IMR-90 (cell line): ENCODE measurements around the gene SLPI. TPM values are rescaled to one million over a fixed set of nuclear protein-coding genes. Genes with fewer than 3 reads are reported as not detected.

Experiments
- ATAC-seq: fragments of 200-7000 bp; cut with Tn5 transposase; 2 replicates; pipeline ENCODE4 v1.9.1; 2020; ENCODE audit warnings: low read depth, mild to moderate bottlenecking, moderate library complexity
- BruUV-seq: library from RNA; stranded (reverse); fragments of 400-500 nt; replicated peaks from 2 replicates; lab custom pipeline; 2021; lab: Mats Ljungman, UMichigan
- CTCF ChIA-PET: fragments of 300-600 bp; formaldehyde crosslinking; extraction: SDS; loops from one replicate; lab custom pipeline; 2021; ENCODE audit warnings: antibody characterized with exemption; lab: Yijun Ruan, JAX
- POLR2A ChIA-PET: fragments of 300-600 bp; sonication (Branson Sonifier 250); formaldehyde crosslinking; loops from one replicate; lab custom pipeline; 2022; ENCODE audit warnings: antibody characterized with exemption; ENCODE audit not compliant: unreplicated experiment; lab: Charles Lee
- DNase-seq: peaks from one replicate; pipeline ENCODE4 v3.0.0; 2013
- H2AFZ ChIP-seq: replicated peaks from 2 replicates; pipeline ENCODE3; 2013; ENCODE audit warnings: low read length, mild to moderate bottlenecking; ENCODE audit not compliant: poor library complexity
- H2AK5ac ChIP-seq: 2 replicates; pipeline ENCODE4 v1.6.1; 2013; ENCODE audit warnings: low read depth, low read length, inconsistent platforms
- H2AK9ac ChIP-seq: replicated peaks from 2 replicates; pipeline ENCODE3; 2013; ENCODE audit warnings: mild to moderate bottlenecking, low read depth, low read length, moderate library complexity; ENCODE audit not compliant: poor library complexity
- H2BK120ac ChIP-seq: 2 replicates; pipeline ENCODE4 v1.6.1; 2013; ENCODE audit warnings: low read depth, low read length, inconsistent platforms
- H2BK15ac ChIP-seq: 3 replicates; pipeline ENCODE4 v1.6.1; 2013; ENCODE audit warnings: low read depth, low read length, inconsistent platforms
- H2BK20ac ChIP-seq: 2 replicates; pipeline ENCODE4 v1.6.1; 2013; ENCODE audit warnings: low read depth, mild to moderate bottlenecking, inconsistent platforms, low read length, moderate library complexity
- H2BK5ac ChIP-seq: 2 replicates; pipeline ENCODE4 v1.6.1; 2013; ENCODE audit warnings: mild to moderate bottlenecking, low read depth, low read length, inconsistent platforms; ENCODE audit not compliant: poor library complexity, severe bottlenecking
- H3K14ac ChIP-seq: replicated peaks from 2 replicates; pipeline ENCODE4 v1.6.1; 2013; ENCODE audit warnings: low read depth, low read length, inconsistent platforms
- H3K18ac ChIP-seq: 2 replicates; pipeline ENCODE4 v1.6.1; 2013; ENCODE audit warnings: low read depth, low read length, control low read depth
- H3K23ac ChIP-seq: 2 replicates; pipeline ENCODE4 v1.6.1; 2013; ENCODE audit warnings: low read depth, low read length, inconsistent platforms
- H3K27ac ChIP-seq: 2 replicates; pipeline ENCODE4 v1.5.1; 2013; ENCODE audit warnings: mild to moderate bottlenecking, control low read depth, low read length; ENCODE audit not compliant: insufficient read depth
- H3K27me3 ChIP-seq: 2 replicates; pipeline ENCODE4 v1.6.1; 2013; ENCODE audit warnings: low read length; ENCODE audit not compliant: control insufficient read depth, insufficient read depth
- H3K36me3 ChIP-seq: 2 replicates; pipeline ENCODE4 v1.6.1; 2013; ENCODE audit warnings: low read length, mixed read lengths; ENCODE audit not compliant: control insufficient read depth, insufficient read depth
- H3K4ac ChIP-seq: 2 replicates; pipeline ENCODE4 v1.6.1; 2013; ENCODE audit warnings: low read depth, low read length, inconsistent platforms
- H3K4me1 ChIP-seq: 2 replicates; pipeline ENCODE4 v1.6.1; 2013; ENCODE audit warnings: low read length, mixed read lengths; ENCODE audit not compliant: control insufficient read depth, insufficient read depth
- H3K4me2 ChIP-seq: 2 replicates; pipeline ENCODE4 v1.6.1; 2013; ENCODE audit warnings: low read depth, mild to moderate bottlenecking, control low read depth, low read length, moderate library complexity
- H3K4me3 ChIP-seq: 2 replicates; pipeline ENCODE4 v1.5.1; 2013; ENCODE audit warnings: low read depth, mild to moderate bottlenecking, control low read depth, low read length, moderate library complexity; ENCODE audit not compliant: insufficient read depth
- H3K56ac ChIP-seq: 2 replicates; pipeline ENCODE4 v1.6.1; 2013; ENCODE audit warnings: low read length, inconsistent platforms; ENCODE audit not compliant: insufficient read depth; ENCODE audit errors: extremely low read depth
- H3K79me1 ChIP-seq, 2 experiments: 2 replicates each; pipeline ENCODE4 v1.6.1; 2013; ENCODE audit warnings: low read length in 2 of 2, inconsistent platforms in 1 of 2, low read depth in 1 of 2
- H3K9ac ChIP-seq: 2 replicates; pipeline ENCODE4 v1.6.1; 2013; ENCODE audit warnings: low read depth, low read length, control low read depth
- H3K9me1 ChIP-seq: 2 replicates; pipeline ENCODE4 v1.6.1; 2013; ENCODE audit warnings: low read length, inconsistent platforms; ENCODE audit not compliant: insufficient read depth
- H3K9me3 ChIP-seq: 2 replicates; pipeline ENCODE4 v1.6.1; 2013; ENCODE audit warnings: low read length; ENCODE audit not compliant: control insufficient read depth, insufficient read depth
- H4K20me1 ChIP-seq: 2 replicates; pipeline ENCODE4 v1.6.1; 2013; ENCODE audit warnings: low read length, inconsistent platforms; ENCODE audit not compliant: insufficient read depth
- H4K5ac ChIP-seq: 2 replicates; pipeline ENCODE4 v1.6.1; 2013; ENCODE audit warnings: mild to moderate bottlenecking, low read depth, low read length, control low read depth
- H4K8ac ChIP-seq, 2 experiments: 2 replicates each; pipeline ENCODE4 v1.6.1; 2013; ENCODE audit warnings: low read depth in 2 of 2, low read length in 2 of 2, control low read depth in 1 of 2, inconsistent platforms in 1 of 2
- H4K91ac ChIP-seq: 2 replicates; pipeline ENCODE4 v1.6.1; 2013; ENCODE audit warnings: low read depth, low read length, inconsistent platforms; ENCODE audit not compliant: insufficient read depth
- ELK1 ChIP-seq: fragments of 150-350 bp; IDR thresholded peaks from 2 replicates; pipeline ENCODE4 v1.6.1; 2016; ENCODE audit warnings: low read depth, mild to moderate bottlenecking, low read length, moderate library complexity, borderline replicate concordance
- dilution Hi-C: fragments of 300-500 bp; cut with HindIII; formaldehyde crosslinking; loops from one replicate; pipeline ENCODE4 v1.14.3; 2018; ENCODE audit warnings: low sequenced_read_pairs; ENCODE audit not compliant: unreplicated experiment
- in situ Hi-C: fragments of 300-500 bp; cut with MboI; formaldehyde crosslinking; loops from 3 replicates; pipeline ENCODE4 v1.14.3; 2019; ENCODE audit warnings: low sequenced_read_pairs, inconsistent platforms, mixed read lengths
- intact Hi-C: fragments of 100-400 bp; cut with micrococcal nuclease; formaldehyde crosslinking; loops from 2 replicates; pipeline ENCODE4 v1.10.0; 2022
- polyA plus RNA-seq, 3 experiments: library from polyadenylated mRNA; depleted of rRNA; stranded (reverse); fragments of >200 nt; gene quantifications; 2 replicates each; pipeline ENCODE4 v1.2.3, GENCODE V29; 2012; ENCODE audit warnings: low replicate concordance in 1 of 3
- total RNA-seq: library from RNA; depleted of rRNA; stranded (reverse); fragments of >200 nt; gene quantifications from 2 replicates; pipeline ENCODE4 v1.2.3, GENCODE V29; 2012

Gene SLPI
- total and polyA plus RNA-seq, 2 of the 4 experiments (the other 2 are of a cell fraction), result not detected

GRCh38 chr20:45266977-45267376, 12.6 kb upstream of the SLPI start:
- H3K4me2 ChIP-seq, result no peak overlapping the region
- no peaks in the 10 kb centered on the region for H3K79me1 ChIP-seq
- H4K91ac ChIP-seq, result no peak overlapping the region
- DNase-seq (no peak), ATAC-seq (no peak)
- H3K36me3 ChIP-seq, result no peaks in the 10 kb centered on the region
- H3K9me1 ChIP-seq, result no peaks in the 10 kb centered on the region
- H4K20me1 ChIP-seq, result no peaks in the 10 kb centered on the region
- no peak overlapping the region for H2AK9ac ChIP-seq
- no peak overlapping the region for H3K56ac ChIP-seq
- in situ Hi-C loops (no loop called here), intact Hi-C loops (no loop called here), dilution Hi-C loops (no loop called here)
- H3K18ac ChIP-seq, result no peak overlapping the region
- H2BK120ac ChIP-seq, result no peak overlapping the region
- BruUV-seq, result no TSS peak
- H2BK15ac ChIP-seq, result no peak overlapping the region
- no peaks in the 10 kb centered on the region for H3K4me1 ChIP-seq
- ChIA-PET POLR2A (no interaction called here), CTCF (no interaction called here)
- H3K27me3 ChIP-seq, result peaks cover 4% of the 10 kb centered on the region
- TF ChIP-seq ELK1, result no peak
- H3K23ac ChIP-seq, result no peak overlapping the region
- H3K14ac ChIP-seq, result no peak overlapping the region
- no peaks in the 10 kb centered on the region for H3K9me3 ChIP-seq
- no peak overlapping the region for H2BK20ac ChIP-seq
- no peak overlapping the region for H4K8ac ChIP-seq
- H3K4me3 ChIP-seq, result no peak overlapping the region
- H3K4ac ChIP-seq, result no peak overlapping the region
- no peak overlapping the region for H3K27ac ChIP-seq
- no peak overlapping the region for H4K5ac ChIP-seq
- H2AFZ ChIP-seq, result no peak overlapping the region
- no peak overlapping the region for H2AK5ac ChIP-seq
- H3K9ac ChIP-seq, result no peak overlapping the region
- H2BK5ac ChIP-seq, result no peak overlapping the region
